C1 segment of cervical spinal cord (tissue), 14 donors: ENCODE data around the gene YJU2.
"Not testable (repeated sequence)": the region's sequence is repeated elsewhere in the genome, so short reads cannot be mapped to it uniquely, and the experiment has no call there.

Experiments used
- DNase-seq, 14 donors: peaks; one replicate each; lab custom pipeline; 2025; lab: John Stamatoyannopoulos, UW

The YJU2 gene

DNA sequence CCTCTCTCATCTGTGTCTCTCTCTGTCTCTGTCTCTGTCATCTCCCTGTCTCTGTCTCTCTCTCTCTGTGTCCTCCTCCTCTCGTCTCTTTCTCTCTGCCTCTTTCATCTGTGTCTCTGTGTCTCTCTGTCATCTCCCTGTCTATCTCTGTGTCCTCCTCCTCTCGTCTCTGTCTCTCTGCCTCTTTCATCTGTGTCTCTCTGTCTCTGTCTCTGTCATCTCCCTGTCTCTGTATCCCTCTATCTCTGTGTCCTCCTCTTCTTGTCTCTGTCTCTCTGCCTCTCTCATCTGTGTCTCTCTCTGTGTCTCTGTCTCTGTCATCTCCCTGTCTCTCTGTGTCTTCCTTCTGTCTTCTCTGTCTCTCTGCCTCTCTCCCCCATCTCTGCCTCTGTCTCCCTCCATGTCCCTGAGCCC, 18.1 kb upstream of the YJU2 start:
- no peak for DNase-seq

DNA sequence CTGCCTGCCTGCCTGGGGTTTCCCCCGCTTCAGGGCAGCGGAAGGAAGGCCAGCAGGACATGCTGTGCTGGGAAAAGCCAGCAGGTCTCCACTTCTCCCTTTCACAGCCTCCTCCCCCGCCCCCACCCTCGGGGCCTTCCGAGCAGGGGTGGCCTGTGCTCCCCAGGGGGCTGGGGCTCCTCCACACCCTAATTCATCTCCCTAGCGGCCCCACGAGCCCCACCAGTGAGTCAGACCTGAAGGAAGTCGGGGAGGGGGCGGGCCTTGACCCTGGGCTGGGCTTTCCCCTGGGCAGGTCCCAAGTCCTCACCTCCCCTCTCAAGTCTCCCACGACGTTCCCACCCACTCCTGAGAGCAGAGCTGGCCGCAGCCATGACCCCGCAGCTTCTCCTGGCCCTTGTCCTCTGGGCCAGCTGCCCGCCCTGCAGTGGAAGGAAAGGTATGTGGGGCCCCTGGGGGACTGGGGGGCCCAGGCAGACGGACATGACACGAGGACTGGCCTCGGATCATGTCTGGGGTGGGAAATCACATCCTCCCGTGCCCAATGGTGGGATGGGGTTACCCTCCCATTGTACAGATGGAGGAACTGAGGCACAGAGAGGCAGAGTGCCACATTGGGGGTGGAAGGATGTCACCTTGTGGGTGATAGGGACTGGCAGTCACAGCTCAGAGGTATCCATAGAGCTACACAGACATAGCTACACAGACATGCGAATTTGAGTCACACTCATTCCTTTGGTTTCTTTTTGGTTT, 17.5 kb upstream of the YJU2 start, which contains the start of gene EBI3:
Gene EBI3, plus strand, starts transcription at position 345 of the 753 bp plus-strand sequence. Its CDS starts 28 bp downstream, at position 373.
- DNase-seq: peak in 7 of 14 donors; percentile 7 to 43 (median 31)

DNA sequence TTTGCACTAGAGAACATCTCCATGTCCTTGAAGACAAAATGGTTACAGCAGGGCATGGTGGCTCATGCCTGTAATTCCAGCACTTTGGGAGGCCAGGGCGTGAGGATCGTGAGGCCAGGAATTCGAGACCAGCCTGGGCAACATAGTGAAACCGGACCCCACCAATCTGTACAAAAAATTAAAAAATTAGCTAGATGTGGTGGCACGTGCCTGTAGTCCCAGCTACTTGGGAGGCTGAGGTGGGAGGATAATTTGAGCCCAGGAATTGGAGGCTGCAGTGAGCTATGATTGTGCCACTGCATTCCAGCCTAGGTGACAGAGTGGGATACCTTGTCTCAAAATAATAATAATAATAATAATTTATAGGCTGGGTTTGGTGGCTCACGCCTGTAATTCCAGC, 16.6 kb upstream of the YJU2 start:
- not testable (repeated sequence) for DNase-seq

DNA sequence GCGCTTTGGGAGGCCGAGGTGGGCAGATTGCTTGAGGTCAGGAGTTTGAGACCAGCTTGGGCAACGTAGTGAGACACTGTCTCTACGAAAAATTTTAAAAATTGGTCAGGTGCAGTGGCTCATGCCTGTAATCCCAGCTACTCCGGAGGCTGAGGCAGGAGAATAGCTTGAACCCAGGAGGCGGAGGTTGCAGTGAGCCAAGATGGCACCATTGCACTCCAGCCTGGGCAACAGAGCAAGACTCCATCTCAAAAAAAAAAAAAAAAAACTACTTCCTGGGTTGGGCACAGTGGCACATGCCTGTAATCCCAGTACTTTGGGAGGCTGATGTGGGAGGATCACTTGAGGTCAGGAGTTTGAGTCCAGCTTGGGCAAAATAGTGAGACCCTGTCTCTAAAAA, 15.4 kb upstream of the YJU2 start:
- not testable (repeated sequence) for DNase-seq

DNA sequence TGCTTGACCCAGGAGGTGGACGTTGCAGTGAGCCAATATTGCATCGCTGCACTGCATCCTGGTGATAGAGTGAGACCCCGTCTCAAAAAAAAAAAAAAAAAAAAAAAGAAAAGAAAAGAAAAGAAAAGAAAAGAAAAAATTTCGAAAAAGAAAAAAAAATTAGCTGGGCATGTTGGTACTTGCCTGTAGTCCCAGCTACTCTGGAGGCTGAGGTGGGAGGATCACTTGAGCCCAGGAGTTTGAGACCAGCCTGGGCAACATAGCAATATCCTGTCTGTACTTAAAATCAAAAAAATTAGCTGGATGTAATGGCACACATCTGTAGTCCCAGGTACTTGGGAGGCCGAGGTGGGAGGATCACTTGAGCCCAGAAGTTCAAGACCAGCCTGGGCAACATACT, 14.7 kb upstream of the YJU2 start:
- DNase-seq: not testable (repeated sequence)

DNA sequence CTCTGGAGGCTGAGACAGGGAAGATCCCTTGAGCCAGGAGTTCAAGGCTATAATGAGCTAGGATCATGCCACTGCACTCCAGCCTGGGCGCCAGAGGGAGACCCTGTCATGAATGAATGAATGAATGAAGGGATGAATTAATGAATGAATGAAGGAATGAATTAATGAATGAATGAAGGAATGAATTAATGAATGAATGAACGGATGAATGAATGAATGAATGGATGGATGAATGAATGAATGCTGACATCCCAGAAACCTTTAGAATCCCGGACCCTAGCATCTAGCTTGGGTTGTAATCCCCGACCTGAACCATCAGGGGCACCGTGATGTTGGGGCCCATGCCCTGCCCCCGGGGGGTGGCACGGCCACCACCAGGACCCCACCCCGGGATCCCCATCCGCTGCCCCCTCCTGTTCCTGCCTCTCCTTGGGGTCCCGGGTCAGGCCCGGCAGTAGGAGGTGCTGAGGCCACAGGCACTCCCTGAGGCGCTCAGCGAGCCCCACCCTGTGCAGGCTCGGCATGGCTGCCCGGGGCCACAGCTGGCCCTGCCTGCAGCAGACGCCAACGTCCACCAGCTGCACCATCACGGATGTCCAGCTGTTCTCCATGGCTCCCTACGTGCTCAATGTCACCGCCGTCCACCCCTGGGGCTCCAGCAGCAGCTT, 14.1 kb upstream of the YJU2 start:
- no peak for DNase-seq

DNA sequence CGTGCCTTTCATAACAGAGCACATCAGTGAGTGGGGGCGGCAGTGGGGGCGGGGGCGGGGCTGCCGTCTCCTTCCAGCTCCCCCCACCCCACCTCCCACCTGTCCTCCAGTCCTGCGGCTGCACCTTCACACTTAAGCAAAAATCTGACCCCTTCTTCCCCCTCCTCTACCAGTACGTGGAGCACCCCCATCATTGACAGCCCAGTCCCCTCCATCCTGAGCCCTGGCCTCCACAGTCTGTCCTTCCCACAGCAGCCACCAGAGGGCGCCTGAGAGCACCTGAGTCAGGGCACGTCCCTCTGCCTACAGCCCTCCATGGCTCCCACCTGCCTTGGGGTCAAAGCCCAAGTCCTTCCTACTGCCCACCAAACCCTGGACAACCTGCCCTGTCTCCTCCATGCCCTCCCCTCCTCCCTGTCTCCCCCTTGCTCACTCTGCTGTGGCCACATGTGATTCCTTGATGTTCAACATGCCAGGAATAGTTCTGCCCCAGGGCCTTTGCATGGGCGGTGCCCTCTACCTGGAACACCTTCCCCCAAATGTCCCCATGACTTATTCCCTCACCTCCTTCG, 13.5 kb upstream of the YJU2 start:
- DNase-seq: peak in 3 of 14 donors; percentile 4 to 22 (median 10)

DNA sequence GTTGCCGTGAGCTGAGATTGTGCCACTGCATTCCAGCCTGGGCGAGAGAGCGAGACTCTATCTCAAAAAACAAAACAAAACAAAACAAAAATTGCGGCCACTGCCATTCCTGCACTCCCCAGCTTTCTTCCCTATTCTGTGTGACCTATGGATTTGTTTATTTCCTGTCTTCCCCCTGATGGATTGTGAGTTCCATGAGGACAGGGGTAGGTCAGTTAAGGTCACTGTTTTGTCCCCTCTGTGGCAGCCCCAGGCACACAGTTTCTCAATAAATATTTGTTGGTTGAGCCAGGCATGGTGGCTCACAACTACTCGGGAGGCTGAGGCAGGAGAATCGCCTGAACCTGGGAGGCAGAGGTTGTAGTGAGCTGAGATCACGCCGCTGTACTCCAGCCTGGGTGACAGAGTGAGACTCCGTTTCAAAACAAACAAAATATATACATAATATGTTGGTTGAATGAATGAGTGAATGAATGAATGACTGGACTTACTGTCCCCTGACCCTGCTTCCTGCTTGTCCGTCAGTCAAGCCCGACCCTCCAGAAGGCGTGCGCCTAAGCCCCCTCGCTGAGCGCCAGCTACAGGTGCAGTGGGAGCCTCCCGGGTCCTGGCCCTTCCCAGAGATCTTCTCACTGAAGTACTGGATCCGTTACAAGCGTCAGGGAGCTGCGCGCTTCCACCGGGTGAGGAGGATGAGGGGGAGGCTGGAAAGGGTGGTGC, 12.6 kb upstream of the YJU2 start:
- DNase-seq: no peak

DNA sequence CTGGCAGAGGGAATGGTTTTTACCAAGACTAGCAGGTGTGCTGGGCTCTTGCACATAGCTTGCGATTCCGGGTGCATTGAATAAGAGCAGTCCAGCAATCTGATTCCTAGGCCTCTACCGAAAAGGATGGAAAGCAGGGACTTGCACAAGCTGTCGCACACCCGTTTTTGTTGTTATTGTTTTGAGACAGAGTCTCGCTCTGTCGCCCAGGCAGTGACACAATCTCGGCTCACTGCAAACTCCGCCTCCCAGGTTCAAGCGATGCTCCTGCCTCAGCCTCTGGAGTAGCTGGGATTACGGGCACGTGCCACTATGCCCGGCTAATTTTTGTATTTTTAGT, 12.0 kb upstream of the YJU2 start:
- no peak for DNase-seq

DNA sequence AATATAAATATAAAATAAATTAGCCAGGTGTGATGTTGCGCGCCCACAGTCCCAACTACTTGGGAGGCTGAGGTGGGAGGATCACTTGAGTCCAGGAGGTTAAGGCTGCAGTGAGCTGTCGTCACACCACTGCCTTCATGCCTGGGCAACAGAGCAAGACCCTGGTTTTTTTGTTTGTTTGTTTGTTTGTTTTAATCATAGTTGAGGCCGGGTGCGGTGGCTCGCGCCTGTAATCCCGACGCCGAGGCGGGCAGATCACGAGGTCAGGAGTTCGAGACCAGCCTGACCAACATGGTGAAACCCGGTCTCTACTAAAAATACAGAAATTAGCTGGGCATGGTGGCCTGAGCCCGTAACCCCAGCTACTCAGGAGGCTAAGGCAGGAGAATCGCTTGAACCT, 9.4 kb upstream of the YJU2 start:
- not testable (repeated sequence) for DNase-seq

DNA sequence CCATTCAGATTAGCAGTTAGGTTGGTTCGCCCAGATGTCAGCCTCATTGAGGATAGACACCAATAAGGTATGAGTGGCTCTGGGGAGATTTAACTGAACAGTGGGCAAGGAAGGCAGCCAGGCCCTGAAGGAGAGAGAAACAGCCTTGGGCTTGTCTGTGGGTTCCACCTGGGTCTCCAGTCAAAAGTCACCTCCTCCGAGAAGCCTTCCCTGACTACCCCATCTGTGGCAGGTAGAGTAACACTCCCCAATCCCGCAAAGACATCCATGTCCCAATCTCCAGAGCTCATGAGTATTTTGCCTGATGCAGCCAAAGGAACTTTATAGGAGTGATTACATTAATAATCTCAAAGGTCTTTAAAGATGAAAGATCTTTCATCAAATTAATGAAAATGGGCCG, 8.0 kb upstream of the YJU2 start:
- DNase-seq: no peak

DNA sequence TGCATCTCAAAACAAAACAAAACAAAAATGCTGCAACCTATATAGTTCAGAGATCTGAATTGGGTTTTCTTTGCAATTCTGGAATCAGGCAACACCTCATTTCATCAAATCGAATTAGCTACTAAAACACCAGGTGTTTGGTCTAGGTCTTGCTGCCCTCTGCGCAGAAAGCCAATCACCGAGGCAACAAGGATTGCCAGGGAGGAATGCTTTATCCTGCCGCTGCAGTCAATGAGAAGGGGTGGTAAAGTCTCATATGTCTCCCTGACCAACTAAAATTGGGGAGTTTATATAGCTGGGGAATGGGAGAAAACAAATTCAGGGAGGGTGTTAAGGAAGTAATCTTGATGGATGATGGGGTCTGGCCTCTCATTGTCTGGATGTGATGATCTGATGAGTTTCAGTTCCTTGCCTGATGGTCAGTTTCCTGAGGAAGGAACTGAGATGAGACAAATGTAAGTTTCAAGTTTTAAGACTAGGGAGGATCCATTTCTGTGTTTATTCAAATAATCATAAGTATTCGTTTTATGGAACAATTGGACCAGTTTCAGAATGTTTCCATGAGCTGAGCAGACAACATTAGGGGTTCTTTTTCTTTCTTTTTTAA, 5.0 kb upstream of the YJU2 start:
- no peak for DNase-seq

DNA sequence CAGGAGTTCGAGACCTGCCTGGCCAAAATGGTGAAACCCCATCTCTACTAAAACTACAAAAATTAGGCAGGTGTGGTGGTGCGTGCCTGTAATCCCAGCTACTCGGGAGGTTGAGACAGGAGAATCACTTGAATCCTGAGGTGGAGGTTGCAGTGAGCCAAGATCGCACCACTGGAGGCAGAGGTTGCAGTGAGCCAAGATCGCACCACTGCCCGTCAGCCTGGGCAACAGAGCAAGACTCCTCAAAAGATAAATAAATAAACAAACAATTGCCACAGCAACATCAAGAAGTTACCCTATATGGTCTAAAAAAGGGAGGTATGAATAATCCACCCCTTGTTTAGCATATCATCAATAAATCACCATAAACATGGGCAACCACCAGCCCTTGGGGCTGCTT, 942 bp upstream of the YJU2 start:
- not testable (repeated sequence) for DNase-seq

DNA sequence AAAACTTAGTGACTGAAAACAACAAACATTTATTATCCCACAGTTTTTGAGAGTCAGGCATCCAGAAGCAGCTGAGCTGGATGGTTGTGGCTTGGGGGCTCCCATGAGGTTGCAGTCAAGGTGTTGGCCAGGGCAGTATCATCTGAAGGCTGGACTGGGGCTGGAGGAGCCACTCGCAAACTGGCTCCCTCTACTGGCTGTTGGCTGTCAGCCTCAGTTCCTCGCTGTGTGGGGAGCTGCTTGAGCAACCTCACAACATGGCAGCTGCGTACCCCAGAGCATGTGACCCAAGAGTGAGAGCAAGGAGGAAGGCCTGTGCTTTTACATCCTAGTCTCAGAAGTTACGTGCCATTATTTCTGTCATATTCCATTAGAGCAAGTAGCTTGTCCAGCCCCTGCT, 9.7 kb downstream of the YJU2 start:
- DNase-seq: no peak

DNA sequence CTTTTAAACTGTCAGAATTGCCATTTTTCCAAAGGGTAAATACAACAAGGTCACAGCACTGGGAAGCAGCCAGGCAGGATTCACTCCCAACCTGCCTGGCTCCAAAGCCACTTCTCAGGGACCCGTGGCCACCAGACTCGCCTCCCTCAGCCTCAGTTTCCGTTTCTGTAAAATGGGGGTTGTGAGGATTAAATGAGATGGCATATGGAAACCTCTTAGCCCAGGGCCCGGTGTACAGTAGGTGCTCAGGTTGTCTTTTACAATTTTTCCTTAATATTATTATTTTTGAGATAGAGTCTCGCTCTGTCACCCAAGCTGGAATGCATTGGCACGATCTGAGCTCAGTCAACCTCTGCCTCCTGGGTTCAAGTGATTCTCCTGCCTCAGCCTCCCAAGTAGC, 10.1 kb downstream of the YJU2 start:
- no peak for DNase-seq

DNA sequence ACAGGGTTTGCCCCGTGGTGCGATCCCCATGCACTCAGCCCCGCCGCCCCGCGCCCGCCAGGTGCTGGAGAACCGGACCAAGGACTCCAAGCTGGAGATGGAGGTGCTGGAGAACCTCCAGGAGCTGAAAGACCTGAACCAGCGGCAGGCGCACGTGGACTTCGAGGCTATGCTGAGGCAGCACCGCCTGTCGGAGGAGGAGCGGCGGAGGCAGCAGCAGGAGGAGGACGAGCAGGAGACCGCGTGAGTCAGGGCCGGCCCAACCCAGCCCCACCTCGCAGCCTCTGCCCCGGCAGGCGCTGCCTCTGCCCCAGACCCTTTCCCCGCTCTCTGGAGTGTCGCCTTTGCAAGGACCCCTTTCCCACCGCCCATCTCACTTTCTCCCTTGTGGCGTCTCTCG, 11.3 kb downstream of the YJU2 start:
- no peak for DNase-seq

DNA sequence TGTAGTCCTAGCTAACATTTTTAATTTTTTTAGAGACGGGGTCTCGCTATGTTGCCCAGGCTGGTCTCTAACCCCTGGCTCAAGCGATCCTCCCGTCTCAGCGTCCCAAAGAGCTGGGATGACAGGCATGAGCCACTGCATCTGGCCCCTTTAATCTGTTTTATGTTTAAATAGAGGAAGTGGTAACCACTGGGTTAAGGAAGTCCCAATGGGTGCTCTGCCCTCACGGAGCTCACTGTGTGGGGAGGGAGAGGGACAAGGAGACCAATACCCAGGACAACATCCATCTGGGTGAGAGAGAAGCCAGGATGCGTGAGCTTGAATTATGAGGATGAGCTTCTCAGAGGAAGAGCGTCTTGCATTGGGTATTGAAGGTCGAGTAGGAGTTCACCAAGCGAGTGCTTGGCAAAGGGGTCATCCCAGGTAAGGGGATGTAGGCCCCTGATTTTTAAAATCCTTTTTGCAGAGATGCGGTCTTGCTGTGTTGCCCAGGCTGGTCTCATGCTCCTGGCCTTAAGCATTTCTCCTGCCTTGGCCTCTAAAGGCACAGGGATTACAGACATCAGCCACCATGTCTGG, 13.8 kb downstream of the YJU2 start:
- no peak for DNase-seq

DNA sequence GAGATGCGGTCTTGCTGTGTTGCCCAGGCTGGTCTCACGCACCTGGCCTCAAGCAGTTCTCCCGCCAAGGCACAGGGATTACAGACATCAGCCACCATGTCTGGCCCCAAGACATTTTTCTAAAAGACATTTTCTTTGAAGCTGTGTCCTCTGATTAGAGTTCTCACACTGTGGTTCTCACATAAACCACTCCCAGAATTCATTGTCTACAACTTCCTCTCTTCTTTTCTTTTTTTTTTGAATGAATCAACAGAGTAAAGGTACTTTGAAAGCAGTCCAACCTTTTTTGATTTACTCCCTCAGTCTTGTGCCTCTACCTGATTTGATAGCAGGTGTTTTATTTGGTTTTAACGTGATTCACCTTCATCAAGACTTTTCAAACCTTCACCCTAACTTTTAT, 17.9 kb downstream of the YJU2 start:
- DNase-seq: no peak

DNA sequence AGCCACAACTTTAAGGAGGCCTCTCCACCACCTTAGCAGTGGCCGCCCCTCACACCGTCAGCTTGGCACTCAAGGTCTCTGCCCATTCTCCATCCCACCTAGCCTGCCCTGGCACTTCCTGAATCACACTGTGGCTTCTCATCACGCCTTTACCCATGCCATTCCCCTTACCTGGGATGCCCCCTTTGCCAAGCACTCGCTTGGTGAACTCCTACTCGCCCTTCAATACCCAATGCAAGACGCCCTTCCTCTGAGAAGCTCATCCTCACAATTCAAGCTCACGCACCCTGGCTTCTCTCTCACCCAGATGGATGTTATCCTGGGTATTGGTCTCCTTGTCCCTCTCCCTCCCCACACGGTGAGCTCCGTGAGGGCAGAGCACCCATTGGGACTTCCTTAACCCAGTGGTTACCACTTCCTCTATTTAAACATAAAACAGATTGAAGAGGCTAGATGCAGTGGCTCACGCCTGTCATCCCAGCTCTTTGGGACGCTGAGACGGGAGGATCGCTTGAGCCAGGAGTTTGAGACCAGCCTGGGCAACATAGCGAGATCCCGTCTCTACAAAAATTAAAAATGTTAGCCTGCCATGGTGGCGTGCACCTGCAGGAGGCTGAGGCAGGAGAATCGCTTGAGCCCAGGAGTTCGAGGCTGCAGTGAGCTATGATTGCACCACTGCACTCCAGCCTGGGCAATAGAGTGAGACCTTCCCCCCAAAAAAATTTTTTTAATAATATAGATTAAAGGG, 19.5 kb downstream of the YJU2 start:
- DNase-seq: no peak

DNA sequence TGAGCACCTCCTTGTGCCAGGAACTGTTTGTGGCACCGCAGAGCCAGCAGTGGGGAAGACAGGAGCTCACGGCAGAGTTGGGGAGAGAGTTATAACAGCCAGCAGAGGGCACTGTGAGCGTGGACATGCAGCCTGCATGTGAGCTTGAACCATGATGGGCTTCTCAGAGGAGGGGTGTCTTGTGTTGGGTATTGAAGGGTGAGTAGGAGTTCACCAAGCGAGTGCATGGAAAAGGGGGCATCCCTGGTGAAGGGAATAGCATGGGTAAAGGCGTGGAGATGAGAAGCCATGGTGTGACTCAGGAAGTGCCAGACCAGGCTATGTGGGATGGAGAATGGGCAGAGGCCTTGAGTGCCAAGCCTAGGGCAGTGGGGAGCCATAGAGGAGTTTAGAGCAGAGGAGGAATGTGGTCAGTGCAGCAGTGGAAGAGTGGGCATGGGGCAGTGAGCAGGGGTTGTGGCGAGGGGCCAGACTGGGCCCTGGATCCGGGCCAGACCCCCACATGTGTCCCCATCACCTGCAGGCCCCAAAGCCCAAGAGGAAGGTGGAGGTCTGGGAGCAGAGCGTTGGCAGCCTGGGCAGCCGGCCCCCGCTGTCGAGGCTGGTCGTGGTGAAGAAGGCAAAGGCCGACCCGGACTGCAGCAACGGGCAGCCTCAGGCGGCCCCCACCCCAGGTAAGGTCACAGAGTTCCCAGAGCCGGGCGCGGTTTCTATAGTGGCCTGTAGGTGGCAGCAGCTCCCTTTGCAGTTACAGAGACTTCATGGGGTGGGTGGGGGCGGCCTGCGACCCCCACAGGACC, 20.4 kb downstream of the YJU2 start:
- peak in 2 of 14 donors; percentile 17 to 28 for DNase-seq
